Smooth muscle cell (in vitro differentiated cells): Measurements from ENCODE around the gene DUSP15. TPM values are rescaled to one million over a fixed set of nuclear protein-coding genes. Genes with fewer than 3 reads are reported as not detected.

ENCODE experiments used
- DNase-seq: peaks from one replicate; lab custom pipeline; 2025; ENCODE audit not compliant: unreplicated experiment; lab: John Stamatoyannopoulos, UW
- H2AFZ ChIP-seq: fragments of 200-600 bp; sonication (generic); 2 replicates; pipeline ENCODE4 v1.6.0; 2016; ENCODE audit warnings: antibody characterized with exemption, low read depth, mild to moderate bottlenecking
- H3F3A ChIP-seq: fragments of 200-600 bp; sonication (generic); 2 replicates; pipeline ENCODE4 v1.6.0; 2017; ENCODE audit warnings: antibody characterized with exemption, low read depth
- H3K27ac ChIP-seq: fragments of 200-600 bp; sonication (generic); 2 replicates; pipeline ENCODE4 v1.5.1; 2016; ENCODE audit warnings: low read depth, mild to moderate bottlenecking
- H3K27me3 ChIP-seq: fragments of 200-600 bp; sonication (generic); 2 replicates; pipeline ENCODE4 v1.6.1; 2016; ENCODE audit warnings: low read depth, mild to moderate bottlenecking
- H3K36me3 ChIP-seq: fragments of 200-600 bp; sonication (generic); 2 replicates; pipeline ENCODE4 v1.5.1; 2016; ENCODE audit warnings: low read depth
- H3K4me1 ChIP-seq: fragments of 200-600 bp; sonication (generic); 2 replicates; pipeline ENCODE4 v1.5.1; 2016; ENCODE audit warnings: low read depth
- H3K4me2 ChIP-seq: fragments of 200-600 bp; sonication (generic); 2 replicates; pipeline ENCODE4 v1.6.0; 2016; ENCODE audit warnings: mild to moderate bottlenecking
- H3K4me3 ChIP-seq: fragments of 200-600 bp; sonication (generic); 2 replicates; pipeline ENCODE4 v1.5.1; 2016; ENCODE audit warnings: mild to moderate bottlenecking
- H3K79me2 ChIP-seq: fragments of 200-600 bp; sonication (generic); 2 replicates; pipeline ENCODE4 v1.6.0; 2016; ENCODE audit warnings: low read depth, mild to moderate bottlenecking
- H3K9ac ChIP-seq: fragments of 200-600 bp; sonication (generic); 2 replicates; pipeline ENCODE4 v1.6.0; 2016; ENCODE audit warnings: low read depth
- H3K9me3 ChIP-seq: fragments of 200-600 bp; sonication (generic); replicated peaks from 2 replicates; pipeline ENCODE4 v1.5.1; 2016; ENCODE audit warnings: low read depth
- H4K20me1 ChIP-seq: fragments of 200-600 bp; sonication (generic); 2 replicates; pipeline ENCODE4 v1.6.0; 2016; ENCODE audit warnings: low read depth
- CTCF ChIP-seq: fragments of 200-600 bp; sonication (generic); IDR thresholded peaks from 2 replicates; pipeline ENCODE4 v1.5.1; 2017; ENCODE audit warnings: borderline replicate concordance, mild to moderate bottlenecking, antibody characterized with exemption; ENCODE audit not compliant: insufficient read depth, poor library complexity, severe bottlenecking
- WGBS: methylation state at CpG from one replicate; pipeline ENCODE4 v1.1.7; 2016; ENCODE audit warnings: low lambda C conversion rate; 5-methylcytosine and 5-hydroxymethylcytosine counted together
- polyA plus RNA-seq: library from polyadenylated mRNA; unstranded; fragments of >200 nt; fragmentation: Nextera tagmentation; extraction: Ambion mirVana; gene quantifications from 2 replicates; pipeline ENCODE4 v1.2.1, GENCODE V29; 2016
- total RNA-seq: library from RNA; depleted of rRNA; stranded (reverse); fragments of >200 nt; gene quantifications from 2 replicates; pipeline ENCODE4 v1.2.3, GENCODE V29; 2014

DUSP15 gene
- total and polyA plus RNA-seq, 2 experiments from 2014 or later = 6.2 to 10.2 TPM

GRCh38 chr20:31863296-31864085 lies 6.8 kb downstream of the DUSP15 start:
- 87% methylated on average over 9 of the region's 9 CpGs for WGBS
- Histone ChIP-seq H3K9ac (no peak overlapping the region), H3K27ac (no peak overlapping the region), H3K4me1 (peaks cover 12% of the 10 kb centered on the region), H2AFZ (no peak overlapping the region), H3K4me2 (no peak overlapping the region), H3K79me2 (no peaks in the 10 kb centered on the region), H3K9me3 (no peaks in the 10 kb centered on the region), H3K27me3 (peaks cover 3% of the 10 kb centered on the region), H3K4me3 (no peak overlapping the region), H3F3A (no peaks in the 10 kb centered on the region), H4K20me1 (no peaks in the 10 kb centered on the region), H3K36me3 (no peaks in the 10 kb centered on the region)
- no peak for TF ChIP-seq CTCF
- DNase-seq = no peak

GRCh38 chr20:31862506-31862905 lies 7.8 kb downstream of the DUSP15 start:
- Histone ChIP-seq H3K4me2 (no peak overlapping the region), H3K4me1 (peaks cover 12% of the 10 kb centered on the region), H3K4me3 (no peak overlapping the region), H3K27ac (no peak overlapping the region), H4K20me1 (no peaks in the 10 kb centered on the region), H3K36me3 (no peaks in the 10 kb centered on the region), H3K27me3 (peaks cover 13% of the 10 kb centered on the region), H3K9me3 (no peaks in the 10 kb centered on the region), H3K9ac (no peak overlapping the region), H3K79me2 (no peaks in the 10 kb centered on the region), H2AFZ (no peak overlapping the region), H3F3A (no peaks in the 10 kb centered on the region)
- DNase-seq = no peak
- TF ChIP-seq CTCF = no peak
- whole genome bisulfite sequencing = 88% methylated on average over 8 of the region's 8 CpGs

GRCh38 chr20:31862157-31862470 lies 8.2 kb downstream of the DUSP15 start:
- 51% methylated on average over 5 of the region's 5 CpGs for WGBS
- peak overlapping the region; percentile 100 for H3K4me2 ChIP-seq
- TF ChIP-seq CTCF = no peak
- H3K27ac ChIP-seq = no peak overlapping the region
- H4K20me1 ChIP-seq = no peaks in the 10 kb centered on the region
- no peak overlapping the region for H2AFZ ChIP-seq
- no peaks in the 10 kb centered on the region for H3F3A ChIP-seq
- H3K9ac ChIP-seq = no peak overlapping the region
- no peaks in the 10 kb centered on the region for H3K79me2 ChIP-seq
- H3K4me3 ChIP-seq = peak overlapping the region; percentile 81
- no peaks in the 10 kb centered on the region for H3K9me3 ChIP-seq
- peaks cover 16% of the 10 kb centered on the region for H3K27me3 ChIP-seq
- peaks cover 12% of the 10 kb centered on the region for H3K4me1 ChIP-seq
- DNase-seq = no peak
- no peaks in the 10 kb centered on the region for H3K36me3 ChIP-seq
